Measurements from ENCODE around the gene CCDC91. TPM values are rescaled to one million over a fixed set of nuclear protein-coding genes. Genes with fewer than 3 reads are reported as not detected.

The CCDC91 gene
- polyA plus RNA-seq, 3 donors, result 6.3 to 18.1 (median 15.6) TPM

GRCh38 chr12:28176295-28176694 lies 14.0 kb upstream of the CCDC91 start:
- no peak for DNase-seq
- Histone ChIP-seq H2AFZ (ENCODE audit: insufficient read depth, low read depth, low read length, poor library complexity, severe bottlenecking) (no peak overlapping the region), H3K4me3 (replicated peaks in 1 of 3; ENCODE audit: low read depth in 2 of 3, low read length in 3 of 3) (no peak overlapping the region), H3K4me2 (replicated peaks; ENCODE audit: extremely low read depth, low read length, poor library complexity, severe bottlenecking) (no peak overlapping the region), H3K27ac (ENCODE audit: low read depth in 1 of 2, low read length in 2 of 2) (no peak overlapping the region), H4K20me1 (ENCODE audit: insufficient read depth, low read length) (no peaks in the 10 kb centered on the region), H3K9me3 (replicated peaks in 1 of 2; ENCODE audit: control insufficient read depth in 1 of 2, insufficient read depth in 1 of 2, low read length in 2 of 2) (no peaks in the 10 kb centered on the region), H3K9ac (ENCODE audit: insufficient read depth, low read length, poor library complexity, severe bottlenecking) (no peak overlapping the region), H3K36me3 (replicated peaks in 1 of 2; ENCODE audit: control insufficient read depth in 1 of 2, insufficient read depth in 2 of 2, low read length in 2 of 2) (no peaks in the 10 kb centered on the region), H3K27me3 (ENCODE audit: control insufficient read depth in 2 of 2, insufficient read depth in 2 of 2, low read length in 2 of 2) (no peaks in the 10 kb centered on the region), H3K79me2 (ENCODE audit: insufficient read depth, low read length) (no peaks in the 10 kb centered on the region), H3K4me1 (ENCODE audit: control insufficient read depth in 1 of 2, insufficient read depth in 2 of 2, low read length in 2 of 2) (no peaks in the 10 kb centered on the region)
- H3K36me3 Mint-ChIP-seq, result no peaks in the 10 kb centered on the region
- H3K27ac Mint-ChIP-seq, result no peak overlapping the region
- peaks cover 0 to 4% (median 0%) of the 10 kb centered on the region in 3 donors for H3K27me3 Mint-ChIP-seq (ENCODE audit: low read depth in 3 of 3)
- WGBS (ENCODE audit: insufficient coverage), result 100% methylated on average over 1 of the region's 3 CpGs
- H3K4me1 Mint-ChIP-seq, result no peaks in the 10 kb centered on the region
- H3K9me3 Mint-ChIP-seq, result peaks cover 0 to 6% (median 2%) of the 10 kb centered on the region in 7 donors
- intact Hi-C loops (cut with micrococcal nuclease), result no loop called here
- TF ChIP-seq, protein P1, sequence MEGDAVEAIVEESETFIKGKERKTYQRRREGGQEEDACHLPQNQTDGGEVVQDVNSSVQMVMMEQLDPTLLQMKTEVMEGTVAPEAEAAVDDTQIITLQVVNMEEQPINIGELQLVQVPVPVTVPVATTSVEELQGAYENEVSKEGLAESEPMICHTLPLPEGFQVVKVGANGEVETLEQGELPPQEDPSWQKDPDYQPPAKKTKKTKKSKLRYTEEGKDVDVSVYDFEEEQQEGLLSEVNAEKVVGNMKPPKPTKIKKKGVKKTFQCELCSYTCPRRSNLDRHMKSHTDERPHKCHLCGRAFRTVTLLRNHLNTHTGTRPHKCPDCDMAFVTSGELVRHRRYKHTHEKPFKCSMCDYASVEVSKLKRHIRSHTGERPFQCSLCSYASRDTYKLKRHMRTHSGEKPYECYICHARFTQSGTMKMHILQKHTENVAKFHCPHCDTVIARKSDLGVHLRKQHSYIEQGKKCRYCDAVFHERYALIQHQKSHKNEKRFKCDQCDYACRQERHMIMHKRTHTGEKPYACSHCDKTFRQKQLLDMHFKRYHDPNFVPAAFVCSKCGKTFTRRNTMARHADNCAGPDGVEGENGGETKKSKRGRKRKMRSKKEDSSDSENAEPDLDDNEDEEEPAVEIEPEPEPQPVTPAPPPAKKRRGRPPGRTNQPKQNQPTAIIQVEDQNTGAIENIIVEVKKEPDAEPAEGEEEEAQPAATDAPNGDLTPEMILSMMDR (IDR thresholded peaks at IDR 0.05), result no peak
- no peak overlapping the region for H3K4me3 Mint-ChIP-seq

GRCh38 chr12:28177461-28177860 lies 12.8 kb upstream of the CCDC91 start:
- H3K9ac ChIP-seq (ENCODE audit: insufficient read depth, low read length, poor library complexity, severe bottlenecking), result no peak overlapping the region
- Mint-ChIP-seq H3K9me3 (peaks cover 0 to 6% (median 2%) of the 10 kb centered on the region in 7 donors), H3K36me3 (no peaks in the 10 kb centered on the region), H3K27ac (no peak overlapping the region), H3K4me3 (no peak overlapping the region), H3K27me3 (ENCODE audit: low read depth in 3 of 3) (peaks cover 0 to 4% (median 0%) of the 10 kb centered on the region in 3 donors), H3K4me1 (no peaks in the 10 kb centered on the region)
- intact Hi-C loops (cut with micrococcal nuclease), result no loop called here
- no peak overlapping the region for H2AFZ ChIP-seq (ENCODE audit: insufficient read depth, low read depth, low read length, poor library complexity, severe bottlenecking)
- no peaks in the 10 kb centered on the region for H3K4me1 ChIP-seq (ENCODE audit: control insufficient read depth in 1 of 2, insufficient read depth in 2 of 2, low read length in 2 of 2)
- H3K4me2 ChIP-seq (replicated peaks; ENCODE audit: extremely low read depth, low read length, poor library complexity, severe bottlenecking), result no peak overlapping the region
- WGBS (ENCODE audit: insufficient coverage), result 100% methylated on average over 1 of the region's 2 CpGs
- H3K27me3 ChIP-seq (ENCODE audit: control insufficient read depth in 2 of 2, insufficient read depth in 2 of 2, low read length in 2 of 2), result no peaks in the 10 kb centered on the region
- no peaks in the 10 kb centered on the region for H4K20me1 ChIP-seq (ENCODE audit: insufficient read depth, low read length)
- DNase-seq, result no peak
- H3K79me2 ChIP-seq (ENCODE audit: insufficient read depth, low read length), result no peaks in the 10 kb centered on the region
- TF ChIP-seq, protein P1 (IDR thresholded peaks at IDR 0.05), result no peak
- H3K27ac ChIP-seq (ENCODE audit: low read depth in 1 of 2, low read length in 2 of 2), result no peak overlapping the region
- H3K36me3 ChIP-seq (replicated peaks in 1 of 2; ENCODE audit: control insufficient read depth in 1 of 2, insufficient read depth in 2 of 2, low read length in 2 of 2), result no peaks in the 10 kb centered on the region
- H3K9me3 ChIP-seq (replicated peaks in 1 of 2; ENCODE audit: control insufficient read depth in 1 of 2, insufficient read depth in 1 of 2, low read length in 2 of 2), result no peaks in the 10 kb centered on the region
- no peak overlapping the region for H3K4me3 ChIP-seq (replicated peaks in 1 of 3; ENCODE audit: low read depth in 2 of 3, low read length in 3 of 3)

Data from CD14-positive monocyte (primary cell).